HL-60 (cell line): Measurements from ENCODE around the gene ACTA1.

Experiments used
- DNase-seq, 2 experiments: peaks; one replicate each; pipeline ENCODE4 v3.0.0-alpha.2; 2010 to 2020; ENCODE audit warnings: low read depth in 1 of 2, low spot score in 1 of 2
- H3K27ac ChIP-seq: fragments of 250-450 bp; sonication (Bioruptor Pico); replicated peaks from 2 replicates; pipeline ENCODE4 v1.5.1; 2020; ENCODE audit warnings: mild to moderate bottlenecking, moderate library complexity
- H3K27me3 ChIP-seq: fragments of 250-450 bp; sonication (Bioruptor Pico); 2 replicates; pipeline ENCODE4 v1.5.1; 2021; ENCODE audit warnings: mild to moderate bottlenecking, moderate library complexity; ENCODE audit not compliant: insufficient read depth, poor library complexity, severe bottlenecking
- H3K4me3 ChIP-seq: replicated peaks from 2 replicates; pipeline ENCODE4 v1.5.1; 2011; ENCODE audit warnings: mild to moderate bottlenecking, control low read depth, low read length; ENCODE audit not compliant: insufficient read depth
- GABPA ChIP-seq: IDR thresholded peaks from 2 replicates; pipeline ENCODE4 v1.6.1; 2012; ENCODE audit warnings: low read depth
- POLR2AphosphoS5 ChIP-seq: IDR thresholded peaks from 2 replicates; pipeline ENCODE4 v1.6.1; 2012; ENCODE audit warnings: low read depth
- REST ChIP-seq: IDR thresholded peaks from 2 replicates; pipeline ENCODE4 v1.6.1; 2012; ENCODE audit warnings: low read depth; ENCODE audit not compliant: insufficient replicate concordance
- SPI1 ChIP-seq: IDR thresholded peaks from 2 replicates; pipeline ENCODE4 v1.6.1; 2012; ENCODE audit warnings: low read depth, mild to moderate bottlenecking, borderline replicate concordance
- TF ChIP-seq, protein P1 (sequence below): IDR thresholded peaks from one replicate; pipeline ENCODE4 v1.5.1; 2011; ENCODE audit warnings: low read length, control low read depth, inconsistent platforms; ENCODE audit not compliant: insufficient read depth

Gene ACTA1

GRCh38 chr1:229459815-229460214 is 25.9 kb upstream of the ACTA1 start:
- Histone ChIP-seq H3K27ac (no peak overlapping the region), H3K4me3 (no peak overlapping the region), H3K27me3 (no peaks in the 10 kb centered on the region)
- no peak for TF ChIP-seq REST
- TF ChIP-seq GABPA = no peak
- TF ChIP-seq, protein P1, sequence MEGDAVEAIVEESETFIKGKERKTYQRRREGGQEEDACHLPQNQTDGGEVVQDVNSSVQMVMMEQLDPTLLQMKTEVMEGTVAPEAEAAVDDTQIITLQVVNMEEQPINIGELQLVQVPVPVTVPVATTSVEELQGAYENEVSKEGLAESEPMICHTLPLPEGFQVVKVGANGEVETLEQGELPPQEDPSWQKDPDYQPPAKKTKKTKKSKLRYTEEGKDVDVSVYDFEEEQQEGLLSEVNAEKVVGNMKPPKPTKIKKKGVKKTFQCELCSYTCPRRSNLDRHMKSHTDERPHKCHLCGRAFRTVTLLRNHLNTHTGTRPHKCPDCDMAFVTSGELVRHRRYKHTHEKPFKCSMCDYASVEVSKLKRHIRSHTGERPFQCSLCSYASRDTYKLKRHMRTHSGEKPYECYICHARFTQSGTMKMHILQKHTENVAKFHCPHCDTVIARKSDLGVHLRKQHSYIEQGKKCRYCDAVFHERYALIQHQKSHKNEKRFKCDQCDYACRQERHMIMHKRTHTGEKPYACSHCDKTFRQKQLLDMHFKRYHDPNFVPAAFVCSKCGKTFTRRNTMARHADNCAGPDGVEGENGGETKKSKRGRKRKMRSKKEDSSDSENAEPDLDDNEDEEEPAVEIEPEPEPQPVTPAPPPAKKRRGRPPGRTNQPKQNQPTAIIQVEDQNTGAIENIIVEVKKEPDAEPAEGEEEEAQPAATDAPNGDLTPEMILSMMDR = no peak
- TF ChIP-seq SPI1 = no peak
- TF ChIP-seq POLR2AphosphoS5 = no peak
- no peak for DNase-seq

GRCh38 chr1:229457436-229457835 is 23.5 kb upstream of the ACTA1 start:
- Histone ChIP-seq H3K27me3 (no peaks in the 10 kb centered on the region), H3K27ac (no peak overlapping the region), H3K4me3 (no peak overlapping the region)
- no peak for TF ChIP-seq POLR2AphosphoS5
- TF ChIP-seq GABPA = no peak
- no peak for TF ChIP-seq SPI1
- no peak for DNase-seq

- TF ChIP-seq REST (no peak), POLR2AphosphoS5 (no peak), SPI1 (no peak), GABPA (no peak)
- TF ChIP-seq, protein P1 = no peak
- Histone ChIP-seq H3K4me3 (no peak overlapping the region), H3K27ac (no peak overlapping the region), H3K27me3 (no peaks in the 10 kb centered on the region)
- DNase-seq = no peak
These were observed 22.1 kb upstream of the ACTA1 start for GRCh38 chr1:229456016-229456415.

DNA sequence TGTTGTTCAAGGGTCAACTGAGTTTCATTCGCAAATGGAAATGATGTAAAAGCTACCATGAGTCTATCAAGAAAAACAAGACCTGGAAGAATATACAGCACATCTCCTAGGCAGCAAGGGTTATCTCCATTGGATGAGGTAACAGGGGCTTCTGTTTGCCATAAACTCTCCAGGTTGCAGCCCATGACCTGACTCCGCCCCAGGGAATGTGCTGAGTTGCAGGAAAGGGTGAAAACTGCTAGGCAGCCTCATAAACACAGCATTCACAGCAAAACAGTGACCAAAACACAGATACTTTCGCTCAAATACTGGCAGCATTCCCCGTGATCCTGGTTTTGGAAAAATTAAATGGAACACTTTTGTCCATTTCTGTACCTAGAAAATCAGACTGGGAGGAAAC is 20.2 kb upstream of the ACTA1 start:
- no peak for TF ChIP-seq SPI1
- TF ChIP-seq REST = no peak
- no peak for TF ChIP-seq GABPA
- TF ChIP-seq, protein P1 = no peak
- no peak for TF ChIP-seq POLR2AphosphoS5
- DNase-seq = no peak
- no peak overlapping the region for H3K27ac ChIP-seq
- H3K4me3 ChIP-seq = no peak overlapping the region
- H3K27me3 ChIP-seq = no peaks in the 10 kb centered on the region
